HG03354 (cell line): ENCODE measurements around the gene DACT2.
"Not testable (repeated sequence)": the region's sequence is repeated elsewhere in the genome, so short reads cannot be mapped to it uniquely, and the experiment has no call there.

Experiments used
- ATAC-seq: cut with Tn5 transposase; IDR thresholded peaks from one replicate; pipeline ENCODE4 v1.9.1; 2021; ENCODE audit warnings: mild to moderate bottlenecking; ENCODE audit not compliant: unreplicated experiment, poor library complexity, severe bottlenecking

The DACT2 gene, protein sequence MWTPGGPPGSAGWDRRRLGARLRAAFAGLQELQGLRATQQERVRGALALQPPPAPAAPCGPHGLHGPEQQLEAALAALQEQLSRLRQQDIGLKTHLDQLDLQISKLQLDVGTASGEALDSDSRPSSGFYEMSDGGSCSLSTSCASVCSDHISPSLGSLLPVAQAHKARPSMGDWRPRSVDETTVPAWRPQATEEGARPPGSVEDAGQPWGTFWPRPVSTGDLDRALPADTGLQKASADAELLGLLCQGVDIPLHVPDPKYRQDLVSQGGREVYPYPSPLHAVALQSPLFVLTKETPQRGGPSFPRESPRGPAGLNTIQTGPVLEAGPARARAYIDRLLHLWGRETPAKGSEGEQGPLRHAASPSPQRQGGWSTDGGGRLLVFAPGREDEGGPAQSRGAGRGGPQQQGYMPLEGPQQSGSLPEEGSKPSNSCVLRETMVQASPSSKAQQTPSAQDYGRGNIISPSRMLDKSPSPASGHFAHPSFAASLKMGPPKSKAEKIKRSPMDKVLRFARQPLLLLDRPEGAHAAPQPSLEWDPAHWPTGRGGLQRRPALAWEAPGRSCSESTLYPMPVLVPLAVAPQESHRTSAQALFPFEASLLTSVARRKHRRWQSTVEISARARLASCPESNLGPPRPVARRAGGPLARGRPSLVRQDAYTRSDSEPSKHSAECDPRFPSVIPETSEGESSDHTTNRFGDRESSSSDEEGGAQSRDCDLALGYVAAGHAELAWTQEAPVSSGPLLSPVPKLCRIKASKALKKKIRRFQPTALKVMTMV

DNA sequence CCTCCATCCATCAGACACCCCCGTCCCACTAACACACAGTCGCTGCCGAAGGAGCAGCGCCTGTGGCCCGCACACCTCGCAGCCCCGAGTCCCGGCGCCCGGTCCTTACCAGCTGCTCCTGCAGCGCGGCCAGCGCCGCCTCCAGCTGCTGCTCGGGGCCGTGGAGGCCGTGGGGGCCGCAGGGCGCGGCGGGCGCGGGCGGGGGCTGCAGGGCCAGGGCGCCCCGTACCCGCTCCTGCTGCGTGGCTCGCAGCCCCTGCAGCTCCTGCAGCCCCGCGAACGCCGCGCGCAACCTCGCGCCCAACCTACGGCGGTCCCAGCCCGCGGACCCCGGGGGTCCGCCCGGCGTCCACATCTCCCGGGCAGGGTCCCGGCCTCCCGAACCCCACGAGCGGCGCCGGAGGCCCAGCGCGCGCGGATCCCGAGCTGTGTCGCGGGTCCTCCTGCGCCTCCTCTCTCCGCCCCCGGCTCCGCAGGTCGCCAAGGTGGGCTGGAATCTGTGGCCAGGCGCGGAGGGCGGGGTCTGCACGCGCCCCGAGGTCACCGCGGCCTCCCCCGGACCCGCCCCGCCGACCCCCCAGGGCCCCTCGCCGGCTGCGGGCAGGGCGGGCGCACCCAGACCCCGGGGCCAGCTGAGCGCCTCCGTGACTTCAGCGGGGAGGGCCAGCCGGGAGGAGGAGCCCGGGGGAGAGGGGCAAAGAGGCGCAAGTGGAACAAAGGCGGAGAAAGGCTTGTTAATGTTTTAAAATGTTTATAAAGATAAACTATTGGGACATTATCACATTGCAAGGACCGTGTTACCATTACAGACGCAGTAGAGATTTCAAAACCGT lies at the start of gene DACT2:
TSS of gene DACT2 (minus strand) at position 499 of the 833 bp plus-strand sequence. CDS start at position 355, 144 bp downstream.
- no peak for ATAC-seq

DNA sequence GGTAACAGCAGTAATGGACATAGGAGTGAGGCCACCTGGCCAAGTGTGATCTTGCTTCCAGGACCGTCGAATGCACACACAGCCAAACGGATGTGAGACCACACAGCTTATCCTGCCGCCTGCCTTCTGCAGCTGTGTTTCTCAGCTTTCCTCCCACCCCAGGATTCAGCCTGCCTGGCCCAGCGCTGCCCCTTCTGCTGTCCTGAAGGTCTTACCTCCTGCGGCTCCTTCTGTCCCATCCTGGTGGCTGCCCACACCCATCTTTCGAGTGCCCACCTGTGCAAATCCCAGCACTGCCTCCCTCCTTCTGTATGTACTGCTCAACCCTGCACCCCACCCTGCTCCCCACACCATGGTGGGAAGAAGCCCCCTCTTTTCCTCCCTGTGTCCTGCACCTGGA lies 49.4 kb upstream of the DACT2 start:
- ATAC-seq, result no peak

DNA sequence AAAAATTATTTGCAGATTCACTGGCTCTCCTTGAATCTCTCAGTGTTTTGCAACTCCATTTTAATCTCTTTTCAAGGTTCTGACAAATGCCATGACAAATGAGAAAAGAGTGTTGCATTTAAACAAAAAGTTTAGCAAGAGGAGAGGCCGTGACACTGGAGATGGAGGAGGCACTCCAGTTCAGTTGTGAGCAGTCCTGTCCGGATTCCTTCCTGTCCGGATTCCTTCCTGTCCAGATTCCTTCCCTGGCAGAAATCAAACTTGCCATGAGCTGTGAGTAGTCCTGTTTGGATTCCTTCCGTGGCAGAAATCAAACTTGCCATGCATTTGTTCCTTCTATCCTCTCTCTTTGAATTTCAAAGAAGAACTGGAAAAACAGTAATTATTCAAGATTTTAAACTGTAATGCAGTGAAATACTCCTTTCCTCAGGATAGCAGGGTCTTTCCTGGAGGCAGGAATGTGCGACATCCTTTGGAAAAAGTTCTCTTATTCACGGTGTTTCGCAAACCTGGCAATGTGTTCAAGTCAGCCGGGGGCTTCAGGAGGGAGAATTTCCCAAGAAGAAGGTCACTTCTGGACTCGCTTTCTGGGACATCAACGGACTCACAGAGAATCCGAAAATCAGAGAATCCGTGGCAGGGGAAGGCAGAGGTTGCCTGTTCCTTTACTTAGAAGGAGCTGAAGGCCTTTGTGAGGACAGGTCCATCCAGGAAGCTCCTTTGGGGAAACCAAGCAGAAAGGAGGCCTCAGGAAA lies 48.7 kb upstream of the DACT2 start:
- ATAC-seq, result no peak

DNA sequence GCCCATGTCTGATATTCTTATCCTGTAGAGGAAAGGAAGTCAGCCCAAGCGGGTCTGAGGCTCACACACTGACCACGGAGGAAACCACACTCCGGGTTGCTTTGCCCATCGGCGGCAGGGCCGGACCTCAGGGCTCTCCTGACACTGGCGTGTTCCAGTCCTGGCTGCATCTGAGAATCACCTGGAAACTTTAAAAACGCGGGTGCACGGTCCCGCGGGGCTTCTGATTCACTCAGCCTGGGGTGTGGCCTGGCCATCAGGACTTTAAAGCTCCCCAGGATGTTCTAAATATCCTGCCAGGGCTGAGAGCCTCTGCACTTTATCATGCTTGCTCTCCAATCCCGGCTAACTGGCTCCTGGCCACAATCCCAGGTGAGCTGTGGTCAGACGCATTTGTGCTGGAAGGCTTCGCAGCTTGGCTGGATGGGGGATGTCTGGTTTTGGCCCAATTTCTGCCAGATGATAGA lies 47.7 kb upstream of the DACT2 start:
- ATAC-seq, result no peak

DNA sequence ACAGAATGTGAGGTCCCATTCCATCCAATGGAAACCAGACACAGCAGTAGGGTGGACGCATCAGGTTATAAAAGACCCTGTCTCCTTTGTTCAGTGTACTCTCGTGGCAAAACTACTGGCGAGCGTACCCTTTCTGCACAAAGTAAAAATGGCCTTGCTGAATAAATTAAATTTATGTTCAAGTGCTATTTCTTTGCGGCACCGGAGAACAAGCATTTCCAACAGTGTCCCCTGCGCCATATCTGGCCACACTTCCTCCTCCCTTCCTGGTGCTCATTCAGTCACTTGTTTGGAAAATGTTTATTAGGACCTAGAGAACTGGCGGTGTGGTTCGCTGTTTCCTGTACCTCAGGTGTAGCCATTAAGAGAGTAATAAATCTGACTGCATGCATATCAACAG lies 46.9 kb upstream of the DACT2 start:
- ATAC-seq, result no peak

DNA sequence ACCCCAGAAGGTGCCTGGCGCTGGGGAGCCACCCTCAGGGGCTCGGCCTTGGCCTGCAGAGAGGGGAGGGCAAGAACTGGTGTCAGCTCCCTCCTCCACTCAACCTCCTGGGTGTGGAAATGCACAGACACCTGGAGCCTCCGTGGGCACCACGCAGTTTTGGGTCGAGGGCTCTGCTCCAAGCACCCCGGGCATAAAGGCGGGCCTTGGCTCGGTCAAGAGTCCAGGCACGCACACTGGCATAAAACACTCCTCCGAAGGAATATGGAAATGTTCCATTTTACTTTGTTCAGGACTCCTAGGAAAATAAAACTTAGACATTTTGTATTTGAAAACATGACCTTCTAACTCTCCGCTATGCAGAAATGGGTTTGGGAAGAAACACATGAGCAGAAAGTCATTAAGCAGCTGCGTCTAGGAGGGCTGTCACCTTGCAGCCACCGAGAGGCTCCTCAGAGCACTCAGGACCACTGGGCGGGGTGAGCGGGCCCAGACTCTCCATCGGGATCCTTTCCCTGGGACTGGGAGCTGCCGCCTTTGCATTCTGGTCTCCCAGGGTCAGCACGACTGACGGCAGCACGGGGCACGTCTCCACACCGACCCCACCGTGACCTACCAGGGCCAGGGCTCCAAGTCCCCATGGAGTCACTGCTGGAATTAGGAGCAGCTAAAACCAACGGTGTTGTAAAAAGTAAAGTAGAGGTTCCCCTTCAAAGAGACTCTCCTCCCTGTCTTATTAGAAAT lies 46.0 kb upstream of the DACT2 start:
- ATAC-seq, result no peak

DNA sequence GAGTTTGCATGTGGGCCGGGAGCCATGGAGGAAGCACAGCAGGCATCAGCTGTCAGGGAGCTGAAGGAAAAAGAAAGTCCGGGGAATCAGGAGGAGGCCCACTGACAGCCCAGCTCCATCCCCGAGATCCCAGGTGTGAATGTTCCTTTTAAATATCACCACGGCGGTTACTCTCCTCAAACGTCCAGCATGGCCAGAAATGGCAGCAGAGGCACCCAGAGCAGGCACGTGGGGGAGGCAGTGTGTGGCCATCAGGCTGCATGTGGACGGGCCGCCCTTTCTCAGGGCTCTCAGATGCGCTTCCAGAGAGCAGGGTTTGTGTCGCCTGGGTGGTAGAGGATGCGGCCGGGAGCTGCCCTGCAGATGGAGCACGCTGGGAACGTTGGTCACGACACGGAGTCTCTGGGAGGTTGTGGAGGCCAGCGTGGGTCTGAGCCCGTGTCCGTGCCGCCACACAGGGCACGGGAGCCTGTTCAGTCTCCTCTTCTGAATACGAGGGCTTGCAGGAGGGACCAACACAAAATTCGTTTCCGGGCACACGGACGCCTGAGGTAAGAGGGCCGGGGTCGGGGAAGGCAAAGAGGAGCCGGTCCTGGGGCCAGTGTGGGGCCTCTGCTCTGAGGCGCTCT lies 45.3 kb upstream of the DACT2 start:
- no peak for ATAC-seq

DNA sequence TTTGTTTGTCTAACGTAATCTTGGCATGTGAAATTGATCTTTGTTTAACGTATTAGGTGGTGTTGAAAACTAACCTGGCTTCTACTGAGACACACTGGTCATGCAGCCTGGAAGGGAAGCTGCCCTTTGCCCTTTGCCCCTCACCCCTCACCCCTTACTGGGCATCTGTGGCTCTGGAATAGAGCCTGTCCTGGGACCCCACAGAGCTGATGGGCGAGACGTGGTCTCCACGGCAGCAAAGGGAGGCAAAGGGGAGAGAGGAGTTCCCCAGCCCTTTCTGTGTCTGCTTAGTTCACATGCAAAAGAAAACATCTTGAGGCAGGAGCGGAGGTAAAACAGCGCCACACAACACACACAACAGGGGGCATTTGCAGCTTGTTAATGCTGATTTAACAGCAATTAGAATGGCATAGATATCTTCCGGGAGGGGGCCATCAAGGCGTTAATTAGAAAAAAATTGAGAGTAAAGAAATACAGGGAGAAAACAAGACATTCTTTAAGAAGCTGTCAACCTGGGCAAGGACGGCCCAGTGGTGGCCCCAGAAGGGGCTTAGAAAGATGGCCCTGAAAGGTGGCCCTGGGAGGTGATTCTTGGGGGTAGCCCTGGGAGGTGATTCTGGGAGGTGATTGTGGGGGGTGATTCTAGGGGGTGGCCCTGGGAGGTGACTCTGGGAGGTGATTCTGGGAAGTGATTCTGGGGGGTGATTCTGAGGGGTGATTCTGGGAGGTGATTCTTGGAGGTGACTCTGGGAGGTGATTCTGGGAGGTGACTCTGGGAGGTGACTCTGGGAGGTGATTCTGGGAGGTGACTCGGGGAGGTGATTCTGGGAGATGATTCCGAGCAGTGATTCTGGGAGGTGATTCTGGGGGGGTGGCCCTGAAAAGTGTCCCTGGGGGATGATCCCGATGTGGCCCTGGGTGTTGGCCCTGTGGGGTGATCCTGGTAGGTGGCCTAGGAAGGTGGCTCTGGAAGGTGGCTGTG lies 44.5 kb upstream of the DACT2 start:
- ATAC-seq, result no peak

DNA sequence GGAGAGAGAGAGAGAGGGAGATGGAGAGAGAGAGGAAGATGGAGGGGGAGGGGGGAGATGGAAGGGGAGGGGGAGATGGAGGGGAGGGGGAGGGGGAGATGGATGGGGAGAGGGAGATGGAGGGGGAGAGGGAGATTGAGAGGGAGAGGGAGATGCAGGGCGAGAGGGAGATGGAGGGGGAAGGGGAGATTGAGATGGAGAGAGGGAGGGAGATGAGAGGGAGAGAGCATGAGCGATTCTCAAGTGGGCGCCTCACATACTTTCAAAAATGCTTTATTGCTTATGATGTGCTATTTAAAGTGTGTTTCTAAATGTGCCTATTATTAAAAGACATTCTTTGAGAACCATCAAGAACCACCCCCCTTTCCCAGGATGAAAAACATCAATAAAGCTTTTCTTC lies 43.7 kb upstream of the DACT2 start:
- ATAC-seq, result no peak

DNA sequence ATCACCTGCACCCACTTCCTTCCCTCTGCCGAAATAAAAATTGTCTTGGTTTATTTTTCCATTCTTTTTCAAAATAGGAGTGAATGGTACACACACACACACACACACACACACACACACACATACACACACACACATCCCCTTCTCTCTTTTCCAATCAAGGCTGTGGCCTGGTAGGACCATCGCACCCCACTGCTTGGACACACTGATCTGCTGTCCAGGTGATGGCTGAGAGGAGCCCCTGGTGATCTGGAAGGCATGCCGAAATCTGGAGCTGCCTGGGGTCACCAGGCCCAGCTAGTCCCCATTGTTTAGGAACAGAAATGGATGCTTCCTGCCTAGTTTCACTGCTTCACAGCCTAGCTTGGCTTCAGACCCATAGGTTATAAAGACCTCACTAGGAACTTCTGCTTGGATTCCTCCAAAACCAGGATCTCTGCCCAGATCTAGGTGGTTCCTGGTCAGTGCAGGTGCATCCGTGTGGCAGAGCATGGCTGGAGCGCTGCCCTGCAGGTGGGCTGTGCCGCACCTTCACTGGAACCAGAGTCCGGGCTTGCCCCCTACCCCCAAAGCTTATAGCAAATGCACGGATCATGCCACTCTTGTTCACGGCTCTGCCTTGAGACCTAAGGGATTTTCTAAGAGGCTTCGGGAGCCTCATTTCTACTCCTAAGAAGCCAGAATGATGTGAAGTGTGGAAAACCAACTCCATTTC lies 42.9 kb upstream of the DACT2 start:
- ATAC-seq, result no peak

DNA sequence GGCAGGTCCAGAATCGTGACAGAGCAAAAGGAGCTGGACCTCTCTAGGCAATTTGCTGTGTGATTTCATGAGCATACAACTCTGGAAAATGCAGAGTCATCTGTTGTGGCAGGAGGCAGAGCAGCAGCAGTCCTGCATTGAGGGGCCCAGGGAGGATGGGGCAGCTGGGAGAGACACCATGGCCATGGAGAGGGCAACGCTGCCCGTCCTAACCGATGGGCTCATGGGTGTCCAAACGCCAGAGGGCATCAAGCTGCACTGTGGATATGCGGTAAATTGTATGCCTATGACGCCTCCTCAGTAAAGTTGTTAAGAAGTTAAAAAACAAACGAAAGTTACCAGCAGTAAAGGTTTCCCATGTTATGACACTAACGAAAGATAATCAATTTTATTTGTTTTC lies 42.2 kb upstream of the DACT2 start:
- ATAC-seq, result no peak

DNA sequence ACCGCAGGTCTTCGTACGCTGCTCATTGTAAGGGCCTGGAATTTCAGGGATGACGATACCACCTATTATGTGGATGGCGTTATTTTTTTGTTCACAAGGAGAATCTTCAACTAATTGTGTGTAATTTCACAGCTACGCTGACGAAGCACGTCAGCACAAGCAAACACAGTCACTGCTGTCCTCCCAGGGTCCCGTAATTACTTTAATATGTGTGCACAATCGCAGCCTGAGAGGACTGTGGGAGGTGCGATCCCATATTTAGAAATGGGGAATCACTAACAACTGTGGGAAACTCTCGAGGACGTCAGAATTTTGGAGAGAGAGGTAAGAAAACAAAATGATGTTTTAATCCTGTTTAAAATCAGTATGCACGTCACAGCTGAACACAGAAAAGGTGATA lies 40.2 kb upstream of the DACT2 start:
- ATAC-seq, result no peak

DNA sequence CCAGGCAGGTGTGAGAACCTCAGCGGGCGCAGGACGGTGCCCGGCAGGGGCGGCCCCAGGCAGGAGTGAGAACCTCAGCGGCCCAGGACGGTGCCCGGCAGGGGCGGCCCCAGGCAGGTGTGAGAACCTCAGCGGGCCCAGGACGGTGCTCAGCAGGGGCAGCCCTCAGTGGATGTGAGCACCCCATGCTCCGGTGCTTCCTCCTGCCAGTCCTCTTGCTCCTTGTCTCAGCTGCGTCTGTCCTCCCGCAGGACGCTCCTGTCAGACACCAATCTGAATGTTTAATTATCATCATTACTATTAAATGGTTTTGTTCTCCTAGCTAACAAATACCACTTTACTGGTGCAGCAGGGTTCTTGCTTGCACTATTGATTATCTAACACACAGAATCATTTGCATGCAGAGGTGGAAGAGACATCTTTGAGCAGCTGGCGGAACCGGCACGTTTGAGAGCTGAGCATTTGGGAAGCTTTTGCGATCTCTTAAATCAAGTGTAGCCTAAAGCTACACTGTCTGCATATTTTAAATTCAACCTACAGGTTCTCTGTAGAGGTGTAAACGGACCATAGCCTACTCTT lies 39.4 kb upstream of the DACT2 start:
- no peak for ATAC-seq

DNA sequence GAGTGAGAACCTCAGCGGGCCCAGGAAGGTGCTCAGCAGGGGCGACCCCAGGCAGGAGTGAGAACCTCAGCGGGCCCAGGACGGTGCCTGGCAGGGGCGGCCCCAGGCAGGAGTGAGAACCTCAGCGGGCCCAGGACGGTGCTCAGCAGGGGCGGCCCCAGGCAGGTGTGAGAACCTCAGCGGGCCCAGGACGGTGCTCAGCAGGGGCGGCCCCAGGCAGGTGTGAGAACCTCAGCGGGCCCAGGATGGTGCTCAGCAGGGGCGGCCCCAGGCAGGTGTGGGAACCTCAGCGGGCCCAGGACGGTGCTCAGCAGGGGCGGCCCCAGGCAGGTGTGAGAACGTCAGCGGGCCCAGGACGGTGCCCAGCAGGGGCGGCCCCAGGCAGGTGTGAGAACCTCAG lies 37.3 kb upstream of the DACT2 start:
- ATAC-seq, result not testable (repeated sequence)

DNA sequence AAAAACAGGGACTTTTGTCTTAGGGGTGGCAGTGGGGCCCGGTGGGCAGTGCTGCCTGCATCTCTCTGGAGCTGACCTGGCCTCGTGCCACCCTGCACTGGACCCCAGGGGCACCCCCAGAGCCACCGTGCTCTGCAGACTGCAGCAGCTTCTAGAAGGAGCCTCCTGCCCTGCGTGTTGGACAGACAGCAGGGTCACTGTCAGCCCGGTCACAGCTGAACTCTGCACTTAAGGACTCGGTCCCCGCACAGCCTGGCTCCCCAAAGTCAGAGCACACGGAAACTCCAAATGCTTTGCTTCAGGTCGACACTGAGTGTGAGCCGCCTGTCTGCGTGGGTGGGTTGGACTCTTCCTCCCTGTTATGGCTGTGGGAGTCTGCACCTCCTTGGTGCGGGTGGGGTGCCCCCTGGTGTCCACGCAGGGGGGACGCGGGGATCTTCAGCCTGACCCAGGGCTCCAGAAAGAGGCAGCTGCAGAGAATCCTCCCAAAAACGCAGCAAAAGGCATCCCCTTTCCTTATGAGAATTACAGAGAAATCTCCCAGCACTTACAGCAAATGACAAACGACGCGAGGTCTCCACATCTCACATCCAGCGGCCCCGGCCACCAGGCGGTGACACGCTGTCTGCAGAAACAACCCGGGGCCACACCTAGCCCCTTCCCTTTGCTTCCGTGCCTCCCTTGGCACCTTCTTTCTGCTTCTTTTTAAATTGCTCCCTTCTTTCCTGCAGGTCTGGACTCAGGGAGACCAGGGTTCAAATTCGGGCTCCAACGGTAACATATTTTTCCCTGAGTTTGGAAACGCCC lies 36.3 kb upstream of the DACT2 start:
- ATAC-seq, result no peak

DNA sequence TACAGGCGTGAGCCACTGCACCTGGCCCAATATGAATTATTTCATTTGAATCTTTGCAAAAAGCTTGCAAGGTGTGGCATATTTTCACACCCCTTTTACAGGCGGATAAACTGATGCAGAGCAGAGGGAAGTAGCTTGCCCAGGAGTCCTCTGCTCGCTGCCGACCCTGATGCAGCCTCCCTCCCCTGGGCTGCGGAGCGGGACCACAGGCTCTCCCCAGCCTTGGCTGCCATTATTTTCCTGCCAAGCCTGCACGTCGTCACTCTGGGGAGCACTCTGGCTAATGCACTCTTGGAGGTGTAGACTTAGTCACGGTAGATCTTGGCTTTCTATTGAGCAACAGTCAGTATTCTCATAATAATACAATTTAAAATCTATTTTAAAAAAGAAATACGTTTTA lies 34.8 kb upstream of the DACT2 start:
- no peak for ATAC-seq
